HAP-1 (cell line): Measurements from ENCODE around the gene STT3B.
"Not testable (repeated sequence)": the region's sequence is repeated elsewhere in the genome, so short reads cannot be mapped to it uniquely, and the experiment has no call there.

ENCODE experiments used
- DNase-seq, 2 experiments: peaks; one replicate each; pipeline ENCODE4 v3.0.0-alpha.2; 2016 to 2020; ENCODE audit warnings: low spot score in 2 of 2
- H3K27me3 ChIP-seq: fragments of 250-450 bp; sonication (Bioruptor Pico); 2 replicates; pipeline ENCODE4 v1.5.1; 2020; ENCODE audit warnings: low read depth, mild to moderate bottlenecking, moderate library complexity
- H3K36me3 ChIP-seq: fragments of 250-450 bp; sonication (Bioruptor Pico); replicated peaks from 2 replicates; pipeline ENCODE4 v1.5.1; 2020; ENCODE audit warnings: mild to moderate bottlenecking
- H3K4me1 ChIP-seq: fragments of 250-450 bp; sonication (Bioruptor Pico); 2 replicates; pipeline ENCODE4 v1.5.1; 2020; ENCODE audit warnings: mild to moderate bottlenecking
- H3K4me3 ChIP-seq: fragments of 250-450 bp; sonication (Bioruptor Pico); 2 replicates; pipeline ENCODE4 v1.5.1; 2020; ENCODE audit warnings: mild to moderate bottlenecking, moderate library complexity
- H3K9me3 ChIP-seq: fragments of 250-450 bp; sonication (Bioruptor Pico); 2 replicates; pipeline ENCODE4 v1.5.1; 2020; ENCODE audit warnings: mild to moderate bottlenecking, moderate library complexity
- in situ Hi-C: fragments of 300-500 bp; cut with MboI; formaldehyde crosslinking; loops from 3 replicates; pipeline ENCODE4 v1.14.3; 2020; ENCODE audit warnings: low sequenced_read_pairs, inconsistent platforms, mixed read lengths

Gene STT3B

GRCh38 chr3:31505371-31506048 is 27.2 kb upstream of the STT3B start:
- no peaks in the 10 kb centered on the region for H3K9me3 ChIP-seq
- in situ Hi-C loops, result no loop called here
- no peaks in the 10 kb centered on the region for H3K4me1 ChIP-seq
- H3K36me3 ChIP-seq, result no peaks in the 10 kb centered on the region
- no peak for DNase-seq
- peaks cover 11% of the 10 kb centered on the region; the same call in 1 of the 2 replicates for H3K27me3 ChIP-seq
- no peak overlapping the region for H3K4me3 ChIP-seq

DNA sequence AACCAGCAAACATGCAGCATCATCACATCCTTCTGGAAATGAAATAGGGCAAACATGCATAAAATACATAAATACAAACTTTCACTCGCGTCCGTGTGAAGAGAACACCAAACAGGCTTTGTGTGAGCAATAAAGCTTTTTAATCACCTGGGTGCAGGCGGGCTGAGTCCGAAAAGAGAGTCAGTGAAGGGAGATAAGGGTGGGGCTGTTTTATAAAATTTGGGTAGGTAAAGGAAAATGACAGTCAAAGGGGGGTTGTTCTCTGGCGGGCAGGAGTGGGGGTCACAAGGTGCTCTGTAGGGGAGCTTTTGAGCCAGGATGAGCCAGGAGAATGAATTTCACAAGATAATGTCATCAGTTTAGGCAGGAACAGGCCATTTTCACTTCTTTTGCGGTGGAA is 26.2 kb upstream of the STT3B start:
- H3K4me1 ChIP-seq, H3K36me3 ChIP-seq, DNase-seq, H3K9me3 ChIP-seq, H3K4me3 ChIP-seq, in situ Hi-C loops: not testable (repeated sequence)
- H3K27me3 ChIP-seq, result peaks cover 11% of the 10 kb centered on the region; the same call in 1 of the 2 replicates

DNA sequence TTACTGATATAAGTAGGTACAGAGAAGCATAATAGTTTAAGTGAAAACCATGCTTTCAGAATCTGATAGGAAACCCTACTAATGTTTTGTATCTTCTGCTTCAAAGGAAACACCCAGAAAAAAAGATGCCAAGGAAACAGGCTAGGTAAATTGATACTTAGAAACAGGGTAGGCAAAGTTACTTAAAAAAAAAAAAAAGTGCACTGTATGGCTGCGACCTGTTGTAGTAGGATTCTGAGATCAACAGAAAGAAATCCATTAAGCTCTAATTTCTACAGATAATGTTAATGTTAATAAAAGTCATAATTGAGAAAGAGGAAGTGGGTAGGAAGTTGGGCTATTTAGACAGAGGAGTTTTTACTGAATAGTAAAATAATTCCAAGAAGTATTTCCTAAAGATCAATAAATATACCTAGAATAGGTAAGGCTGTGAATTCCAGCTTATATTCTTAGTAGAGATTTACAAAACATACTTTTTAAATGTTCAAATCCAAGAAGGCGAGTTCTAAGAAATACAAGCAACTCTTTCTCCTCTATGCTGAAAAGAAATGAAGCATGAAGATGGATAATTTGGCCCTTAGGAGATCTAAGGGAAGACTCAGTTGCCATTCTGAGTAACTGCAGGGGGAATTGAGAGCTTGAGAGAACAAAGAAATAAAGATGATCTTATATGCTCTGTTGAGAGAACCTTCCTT is 24.1 kb upstream of the STT3B start:
- H3K9me3 ChIP-seq, result no peaks in the 10 kb centered on the region
- DNase-seq, result no peak
- H3K36me3 ChIP-seq, result no peaks in the 10 kb centered on the region
- peaks cover 11% of the 10 kb centered on the region; the same call in 1 of the 2 replicates for H3K27me3 ChIP-seq
- in situ Hi-C loops, result no loop called here
- H3K4me1 ChIP-seq, result no peaks in the 10 kb centered on the region
- no peak overlapping the region for H3K4me3 ChIP-seq

- H3K9me3 ChIP-seq, result no peaks in the 10 kb centered on the region
- no peak for DNase-seq
- H3K4me3 ChIP-seq, result no peak overlapping the region
- H3K36me3 ChIP-seq, result no peaks in the 10 kb centered on the region
- H3K27me3 ChIP-seq, result peaks cover 11% of the 10 kb centered on the region; the same call in 1 of the 2 replicates
- in situ Hi-C loops, result no loop called here
- no peaks in the 10 kb centered on the region for H3K4me1 ChIP-seq
Observed at GRCh38 chr3:31509147-31509728, 23.5 kb upstream of the STT3B start.

DNA sequence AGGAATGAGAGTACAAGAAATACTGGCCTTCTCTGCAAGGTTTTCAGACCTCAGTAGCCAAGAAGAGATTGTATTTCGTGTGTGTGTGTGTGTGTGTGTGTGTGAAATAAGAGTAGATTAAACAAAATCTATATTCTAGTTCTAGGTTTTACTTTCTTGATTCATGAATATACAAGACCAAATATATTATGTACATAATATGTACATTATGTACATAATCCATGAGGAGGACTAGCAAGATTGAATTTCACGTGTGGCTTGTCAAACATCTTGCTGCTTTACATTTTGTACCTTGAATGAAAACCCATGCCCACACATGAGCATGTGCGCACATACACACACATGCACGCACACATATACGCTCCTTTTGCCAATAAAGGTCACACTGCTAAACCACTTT is 18.2 kb upstream of the STT3B start:
- no peaks in the 10 kb centered on the region for H3K9me3 ChIP-seq
- no peak overlapping the region for H3K4me3 ChIP-seq
- in situ Hi-C loops, result no loop called here
- DNase-seq, result no peak
- no peaks in the 10 kb centered on the region for H3K27me3 ChIP-seq
- no peaks in the 10 kb centered on the region for H3K36me3 ChIP-seq
- no peaks in the 10 kb centered on the region for H3K4me1 ChIP-seq

DNA sequence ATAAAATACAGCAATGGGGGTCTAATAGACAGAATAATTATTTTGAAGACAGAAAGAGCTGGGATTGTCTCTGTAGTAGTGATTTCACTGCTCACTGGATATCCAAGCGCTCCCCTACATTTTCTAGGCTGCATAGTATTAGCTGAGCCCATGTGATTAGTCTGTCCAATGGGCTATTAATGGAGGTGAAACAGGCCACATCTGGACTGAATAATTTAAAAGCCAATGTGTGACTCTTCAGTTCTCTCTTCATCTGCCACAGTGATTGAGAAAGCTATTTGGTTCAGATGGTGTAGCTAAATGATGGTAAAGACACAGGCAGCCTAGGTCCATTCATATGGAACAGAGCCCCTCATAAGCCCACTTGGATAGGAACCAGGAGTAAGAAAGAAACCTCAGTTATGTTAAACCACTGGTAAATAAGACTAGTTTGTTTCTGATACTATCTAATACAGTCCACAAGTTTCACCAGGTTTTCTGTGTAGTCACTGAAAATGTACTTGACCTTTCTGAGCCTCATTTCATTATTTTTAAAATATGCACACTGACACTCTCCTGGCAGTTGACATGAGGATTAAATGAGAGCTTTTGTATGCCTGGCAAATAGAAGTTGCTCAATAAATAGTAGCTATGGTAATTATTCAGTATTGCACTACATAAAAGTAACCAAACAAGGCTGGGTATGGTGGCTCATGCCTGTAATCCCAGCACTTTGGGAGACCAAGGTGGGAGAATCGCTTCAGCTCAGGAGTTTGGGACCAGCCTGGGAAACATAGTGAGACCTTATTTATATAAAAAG is 17.0 kb upstream of the STT3B start:
- no peaks in the 10 kb centered on the region for H3K27me3 ChIP-seq
- no peak overlapping the region for H3K4me3 ChIP-seq
- no peak for DNase-seq
- in situ Hi-C loops, result no loop called here
- H3K9me3 ChIP-seq, result no peaks in the 10 kb centered on the region
- H3K36me3 ChIP-seq, result no peaks in the 10 kb centered on the region
- no peaks in the 10 kb centered on the region for H3K4me1 ChIP-seq

DNA sequence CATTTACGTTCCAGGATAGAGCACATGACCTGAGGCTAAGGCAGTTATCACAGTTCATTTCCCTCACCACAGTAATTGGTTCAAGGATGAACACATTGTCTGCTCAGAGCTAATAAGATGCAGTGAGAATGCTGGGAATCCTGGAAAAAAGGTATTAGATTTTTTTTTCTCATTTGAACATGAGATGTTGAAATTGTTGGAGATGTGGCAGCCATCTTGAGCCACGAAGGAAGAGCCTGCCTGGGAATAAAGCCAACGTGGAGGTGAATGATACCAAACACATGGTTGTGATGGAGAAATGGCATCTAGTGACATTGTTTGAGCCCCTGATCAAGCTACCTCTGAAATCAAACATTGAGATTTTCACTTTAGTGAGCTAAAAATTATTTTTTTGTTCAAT is 16.0 kb upstream of the STT3B start:
- DNase-seq, result no peak
- no peaks in the 10 kb centered on the region for H3K4me1 ChIP-seq
- no peaks in the 10 kb centered on the region for H3K27me3 ChIP-seq
- in situ Hi-C loops, result no loop called here
- H3K36me3 ChIP-seq, result no peaks in the 10 kb centered on the region
- H3K9me3 ChIP-seq, result no peaks in the 10 kb centered on the region
- no peak overlapping the region for H3K4me3 ChIP-seq

DNA sequence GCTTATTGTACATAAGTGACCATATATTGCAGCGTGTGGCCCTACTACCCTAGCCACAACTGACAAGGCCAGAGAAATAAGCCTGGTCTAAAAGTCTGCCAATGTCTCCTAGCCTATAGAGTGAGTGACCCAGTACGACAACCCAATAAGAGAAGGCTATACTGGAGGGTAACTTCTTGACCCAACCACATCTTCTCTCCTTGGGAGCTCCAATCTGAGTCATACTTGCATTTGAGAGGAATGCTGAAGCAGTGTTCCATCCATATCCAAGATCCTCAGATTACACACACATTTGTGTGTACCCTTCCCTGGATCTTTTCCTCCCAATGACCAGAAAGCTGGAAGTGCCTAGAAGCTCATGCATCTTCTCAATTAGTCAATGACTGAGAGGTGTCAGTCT is 11.3 kb upstream of the STT3B start:
- Histone ChIP-seq H3K4me3 (no peak overlapping the region), H3K9me3 (no peaks in the 10 kb centered on the region), H3K27me3 (no peaks in the 10 kb centered on the region), H3K36me3 (no peaks in the 10 kb centered on the region), H3K4me1 (no peaks in the 10 kb centered on the region)
- no peak for DNase-seq
- in situ Hi-C loops, result no loop called here

DNA sequence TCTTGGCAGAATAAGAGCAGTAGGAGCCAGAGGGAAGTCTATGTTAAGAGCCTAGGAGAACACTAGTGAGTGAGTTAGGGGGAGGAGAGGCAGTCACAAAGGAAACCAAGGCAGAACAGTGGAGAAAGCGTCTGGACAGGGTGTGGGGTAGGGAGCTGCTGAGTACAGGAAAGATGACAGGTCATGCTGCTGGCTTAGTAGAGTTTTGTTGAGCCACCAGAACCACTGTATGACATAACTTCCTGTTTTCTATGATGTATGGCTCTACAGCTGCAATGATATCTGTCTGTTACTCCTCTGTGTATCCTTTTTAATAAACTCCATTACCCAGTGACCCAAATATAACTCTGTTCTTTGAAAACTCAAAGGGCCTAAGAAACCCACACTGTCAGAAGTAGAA is 10.6 kb upstream of the STT3B start:
- DNase-seq, result no peak
- Histone ChIP-seq H3K27me3 (no peaks in the 10 kb centered on the region), H3K9me3 (no peaks in the 10 kb centered on the region), H3K4me3 (no peak overlapping the region), H3K36me3 (no peaks in the 10 kb centered on the region), H3K4me1 (no peaks in the 10 kb centered on the region)
- in situ Hi-C loops, result no loop called here

DNA sequence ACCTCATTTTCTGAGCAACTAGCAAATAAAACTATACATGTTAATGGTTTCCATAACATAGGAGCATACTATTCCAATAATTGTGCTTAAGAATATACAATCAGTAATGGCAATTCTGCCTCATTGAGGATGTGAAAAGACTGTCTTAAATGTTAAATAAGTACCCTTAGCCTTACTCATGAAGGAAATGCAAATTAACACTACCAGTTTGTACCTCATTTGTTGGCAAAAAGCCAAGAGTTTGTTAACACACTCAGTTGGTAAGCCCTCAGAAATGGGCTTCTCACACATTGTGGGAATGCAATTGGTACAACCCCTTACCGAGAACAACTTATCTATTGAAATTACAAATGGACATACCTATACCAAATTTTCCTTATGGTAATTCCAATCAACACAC is 9.2 kb upstream of the STT3B start:
- H3K9me3 ChIP-seq, result no peaks in the 10 kb centered on the region
- H3K36me3 ChIP-seq, result no peaks in the 10 kb centered on the region
- H3K4me1 ChIP-seq, result no peaks in the 10 kb centered on the region
- DNase-seq, result no peak
- in situ Hi-C loops, result no loop called here
- H3K4me3 ChIP-seq, result no peak overlapping the region
- no peaks in the 10 kb centered on the region for H3K27me3 ChIP-seq

GRCh38 chr3:31525532-31525931 is 7.2 kb upstream of the STT3B start:
- H3K27me3 ChIP-seq, result no peaks in the 10 kb centered on the region
- DNase-seq, result no peak
- in situ Hi-C loops, result no loop called here
- no peaks in the 10 kb centered on the region for H3K4me1 ChIP-seq
- no peaks in the 10 kb centered on the region for H3K36me3 ChIP-seq
- no peaks in the 10 kb centered on the region for H3K9me3 ChIP-seq
- no peak overlapping the region for H3K4me3 ChIP-seq

DNA sequence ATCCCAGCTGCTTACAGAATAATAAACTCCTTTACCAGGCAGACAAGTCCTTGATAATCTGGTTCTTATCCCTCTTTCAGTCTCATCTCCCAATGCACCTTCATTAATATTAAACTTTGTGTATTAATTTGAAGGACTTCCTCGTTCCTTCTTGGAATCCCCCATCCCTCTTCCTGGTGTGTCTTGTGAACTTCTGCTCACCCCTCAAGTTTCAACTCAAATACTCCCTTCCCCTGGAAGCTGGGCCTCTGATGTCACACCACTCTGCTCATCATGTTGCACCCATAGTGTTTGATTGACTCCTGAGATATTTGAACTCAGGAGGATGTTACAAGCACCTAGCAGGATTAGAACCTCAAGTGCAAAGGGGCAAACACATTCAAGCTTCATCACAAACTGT is 3.3 kb upstream of the STT3B start:
- Histone ChIP-seq H3K36me3 (no peaks in the 10 kb centered on the region), H3K9me3 (no peaks in the 10 kb centered on the region), H3K4me3 (no peak overlapping the region), H3K27me3 (no peaks in the 10 kb centered on the region), H3K4me1 (0 out of 2 replicates have a peak, but pooled peaks cover 2% of the 10 kb centered on the region)
- in situ Hi-C loops, result no loop called here
- DNase-seq, result no peak

- H3K4me3 ChIP-seq, result peak overlapping the region; percentile 87
- no peaks in the 10 kb centered on the region for H3K27me3 ChIP-seq
- H3K9me3 ChIP-seq, result no peaks in the 10 kb centered on the region
- DNase-seq, result no peak
- in situ Hi-C loops, result no loop called here
- H3K4me1 ChIP-seq, result 0 out of 2 replicates have a peak, but pooled peaks cover 2% of the 10 kb centered on the region
- H3K36me3 ChIP-seq, result no peaks in the 10 kb centered on the region
Observed at GRCh38 chr3:31530039-31530959, 2.4 kb upstream of the STT3B start.
